DOHH2 (cell line): ENCODE data around the gene PML.
"Not testable (repeated sequence)": the region's sequence is repeated elsewhere in the genome, so short reads cannot be mapped to it uniquely, and the experiment has no call there.

Experiments
- H3F3A ChIP-seq: fragments of 200-600 bp; sonication (generic), shearing (Covaris generic); 2 replicates; pipeline ENCODE4 v1.6.0; 2016; ENCODE audit warnings: antibody characterized with exemption, mild to moderate bottlenecking; ENCODE audit not compliant: control insufficient read depth, insufficient read depth
- H3K27ac ChIP-seq: fragments of 200-600 bp; sonication (generic); 2 replicates; pipeline ENCODE4 v1.5.1; 2014; ENCODE audit warnings: low read depth, mild to moderate bottlenecking, low read length, moderate library complexity
- H3K27me3 ChIP-seq: fragments of 200-600 bp; sonication (generic); 2 replicates; pipeline ENCODE4 v1.6.1; 2014; ENCODE audit warnings: mild to moderate bottlenecking, low read length, mixed read lengths; ENCODE audit not compliant: control insufficient read depth
- H3K36me3 ChIP-seq: fragments of 200-600 bp; sonication (generic); 2 replicates; pipeline ENCODE4 v1.6.1; 2014; ENCODE audit warnings: mild to moderate bottlenecking, low read length, moderate library complexity, mixed read lengths; ENCODE audit not compliant: control insufficient read depth
- H3K4me1 ChIP-seq: fragments of 200-600 bp; sonication (generic); 2 replicates; pipeline ENCODE4 v1.6.1; 2014; ENCODE audit warnings: mild to moderate bottlenecking, low read length, mixed read lengths; ENCODE audit not compliant: control insufficient read depth
- H3K4me2 ChIP-seq: fragments of 200-600 bp; sonication (generic); 2 replicates; pipeline ENCODE4 v1.6.0; 2014; ENCODE audit warnings: mild to moderate bottlenecking, low read length, moderate library complexity
- H3K4me3 ChIP-seq: fragments of 200-600 bp; sonication (generic); 2 replicates; pipeline ENCODE4 v1.5.1; 2014; ENCODE audit warnings: mild to moderate bottlenecking, low read length, mixed read lengths
- H3K79me2 ChIP-seq: fragments of 200-600 bp; sonication (generic); 2 replicates; pipeline ENCODE4 v1.6.1; 2014; ENCODE audit warnings: mild to moderate bottlenecking, low read length, mixed read lengths; ENCODE audit not compliant: control insufficient read depth
- H3K9me2 ChIP-seq: fragments of 200-600 bp; sonication (generic); replicated peaks from 2 replicates; pipeline ENCODE4 v1.6.1; 2014; ENCODE audit warnings: mild to moderate bottlenecking, low read length, mixed read lengths; ENCODE audit not compliant: control insufficient read depth
- H3K9me3 ChIP-seq: fragments of 200-600 bp; sonication (generic); 2 replicates; pipeline ENCODE4 v1.6.1; 2014; ENCODE audit warnings: antibody characterized with exemption, low read length, mixed read lengths; ENCODE audit not compliant: control insufficient read depth, insufficient read depth
- H4K20me1 ChIP-seq: fragments of 200-600 bp; sonication (generic); 2 replicates; pipeline ENCODE4 v1.6.0; 2014; ENCODE audit warnings: low read depth, mild to moderate bottlenecking, antibody characterized with exemption, low read length, moderate library complexity; ENCODE audit not compliant: control insufficient read depth, insufficient read depth
- EZH2phosphoT487 ChIP-seq: fragments of 200-600 bp; sonication (generic); IDR thresholded peaks from 2 replicates; pipeline ENCODE4 v1.6.1; 2017; ENCODE audit warnings: borderline replicate concordance, mild to moderate bottlenecking, antibody characterized with exemption, low read length, moderate library complexity, mixed read lengths
- TF ChIP-seq, protein P1 (sequence below): fragments of 200-600 bp; sonication (generic); IDR thresholded peaks from one replicate; pipeline ENCODE4 v1.5.1; 2014; ENCODE audit warnings: antibody characterized with exemption, mild to moderate bottlenecking, low read depth, low read length; ENCODE audit not compliant: poor library complexity, severe bottlenecking

PML gene

DNA sequence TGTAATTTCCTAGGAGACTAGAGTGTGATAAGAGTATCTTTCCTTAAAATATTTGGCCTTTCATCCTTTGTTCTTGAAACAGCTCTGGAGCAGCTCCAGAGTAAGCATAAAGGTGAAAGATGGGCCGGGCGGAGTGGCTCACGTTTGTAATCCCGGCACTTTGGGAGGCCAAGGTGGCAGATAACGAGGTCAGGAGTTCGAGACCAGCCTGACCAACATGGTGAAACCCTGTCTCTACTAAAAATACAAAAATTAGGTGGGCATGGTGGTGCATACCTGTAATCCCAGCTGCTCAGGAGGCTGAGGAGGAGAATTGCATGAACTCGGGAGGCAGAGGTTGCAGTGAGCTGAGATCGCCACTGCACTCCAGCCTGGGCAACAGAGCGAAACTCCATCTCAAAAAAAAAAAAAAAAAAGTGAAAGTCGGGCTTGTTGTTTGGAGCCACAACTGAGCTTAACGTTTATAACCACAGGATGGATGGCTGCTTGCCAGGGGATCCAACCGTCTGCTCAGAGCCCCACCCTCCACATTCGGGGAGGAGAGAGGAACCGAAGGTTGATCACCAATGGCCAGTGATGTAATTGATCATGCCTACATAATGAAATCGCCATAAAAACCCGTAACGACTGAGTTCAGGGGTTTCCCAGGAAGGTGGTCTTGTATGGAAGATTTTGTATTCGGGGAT lies 18.9 kb upstream of the PML start:
- H3K9me2 ChIP-seq, H3K4me1 ChIP-seq, H4K20me1 ChIP-seq, H3K4me2 ChIP-seq, H3K4me3 ChIP-seq, H3K27ac ChIP-seq, H3K79me2 ChIP-seq, H3K9me3 ChIP-seq, H3F3A ChIP-seq, H3K36me3 ChIP-seq: not testable (repeated sequence)
- peaks cover 25% of the 10 kb centered on the region for H3K27me3 ChIP-seq

DNA sequence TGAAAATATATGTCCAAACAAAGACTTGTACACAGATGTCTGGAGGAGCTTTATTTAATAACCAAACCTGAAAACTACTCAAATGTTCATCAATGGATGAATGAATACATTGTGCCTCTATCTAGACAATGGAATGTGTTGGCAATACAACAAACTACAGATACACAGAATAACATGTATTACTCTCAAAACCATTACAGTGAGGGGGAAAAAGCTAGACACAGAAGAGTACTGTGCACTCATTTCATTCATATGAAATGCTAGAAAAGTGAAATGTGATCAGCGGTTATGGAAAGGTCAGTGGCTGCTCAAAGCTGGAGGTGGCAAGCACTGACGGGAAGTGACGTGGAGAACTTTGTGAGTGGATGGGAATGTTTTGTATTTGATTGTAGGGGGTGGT lies 15.6 kb upstream of the PML start:
- no peak overlapping the region for H3K4me3 ChIP-seq
- no peaks in the 10 kb centered on the region for H3K79me2 ChIP-seq
- H3F3A ChIP-seq: no peaks in the 10 kb centered on the region
- no peaks in the 10 kb centered on the region for H4K20me1 ChIP-seq
- peaks cover 25% of the 10 kb centered on the region for H3K27me3 ChIP-seq
- H3K36me3 ChIP-seq: no peaks in the 10 kb centered on the region
- peaks cover 19% of the 10 kb centered on the region for H3K4me1 ChIP-seq
- no peak for TF ChIP-seq EZH2phosphoT487
- TF ChIP-seq, protein P1, sequence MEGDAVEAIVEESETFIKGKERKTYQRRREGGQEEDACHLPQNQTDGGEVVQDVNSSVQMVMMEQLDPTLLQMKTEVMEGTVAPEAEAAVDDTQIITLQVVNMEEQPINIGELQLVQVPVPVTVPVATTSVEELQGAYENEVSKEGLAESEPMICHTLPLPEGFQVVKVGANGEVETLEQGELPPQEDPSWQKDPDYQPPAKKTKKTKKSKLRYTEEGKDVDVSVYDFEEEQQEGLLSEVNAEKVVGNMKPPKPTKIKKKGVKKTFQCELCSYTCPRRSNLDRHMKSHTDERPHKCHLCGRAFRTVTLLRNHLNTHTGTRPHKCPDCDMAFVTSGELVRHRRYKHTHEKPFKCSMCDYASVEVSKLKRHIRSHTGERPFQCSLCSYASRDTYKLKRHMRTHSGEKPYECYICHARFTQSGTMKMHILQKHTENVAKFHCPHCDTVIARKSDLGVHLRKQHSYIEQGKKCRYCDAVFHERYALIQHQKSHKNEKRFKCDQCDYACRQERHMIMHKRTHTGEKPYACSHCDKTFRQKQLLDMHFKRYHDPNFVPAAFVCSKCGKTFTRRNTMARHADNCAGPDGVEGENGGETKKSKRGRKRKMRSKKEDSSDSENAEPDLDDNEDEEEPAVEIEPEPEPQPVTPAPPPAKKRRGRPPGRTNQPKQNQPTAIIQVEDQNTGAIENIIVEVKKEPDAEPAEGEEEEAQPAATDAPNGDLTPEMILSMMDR: no peak
- no peak overlapping the region for H3K4me2 ChIP-seq
- peaks cover 4% of the 10 kb centered on the region; the same call in 1 of the 2 replicates for H3K9me3 ChIP-seq
- H3K27ac ChIP-seq: no peak overlapping the region
- no peaks in the 10 kb centered on the region for H3K9me2 ChIP-seq

DNA sequence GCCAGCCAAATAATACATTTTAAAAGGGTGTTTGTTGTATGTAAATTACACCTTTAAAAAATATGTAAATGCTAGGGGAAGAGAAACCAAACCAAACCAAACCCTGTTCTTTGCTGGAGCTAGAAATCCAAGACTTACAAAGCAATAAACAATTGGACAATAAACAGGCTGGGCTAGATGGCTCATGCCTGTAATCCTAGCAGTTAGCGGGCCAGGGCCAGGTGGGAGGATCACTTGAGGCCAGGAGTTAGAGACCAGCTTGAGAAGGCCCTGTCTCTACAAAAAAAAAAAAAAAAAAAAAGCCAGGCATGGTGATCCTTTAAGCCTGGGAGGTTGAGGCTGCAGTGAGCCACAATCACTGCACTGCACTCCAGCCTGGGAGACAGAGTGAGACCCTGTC lies 14.9 kb upstream of the PML start:
- H3K79me2 ChIP-seq: no peaks in the 10 kb centered on the region
- H3K9me3 ChIP-seq: 0 out of 2 replicates have a peak, but pooled peaks cover under 1% of the 10 kb centered on the region
- no peaks in the 10 kb centered on the region for H3F3A ChIP-seq
- peaks cover 25% of the 10 kb centered on the region for H3K27me3 ChIP-seq
- TF ChIP-seq, protein P1: no peak
- no peak for TF ChIP-seq EZH2phosphoT487
- peaks cover 19% of the 10 kb centered on the region for H3K4me1 ChIP-seq
- H3K36me3 ChIP-seq: no peaks in the 10 kb centered on the region
- no peak overlapping the region for H3K4me3 ChIP-seq
- no peaks in the 10 kb centered on the region for H4K20me1 ChIP-seq
- H3K4me2 ChIP-seq: no peak overlapping the region
- no peaks in the 10 kb centered on the region for H3K9me2 ChIP-seq
- H3K27ac ChIP-seq: no peak overlapping the region

DNA sequence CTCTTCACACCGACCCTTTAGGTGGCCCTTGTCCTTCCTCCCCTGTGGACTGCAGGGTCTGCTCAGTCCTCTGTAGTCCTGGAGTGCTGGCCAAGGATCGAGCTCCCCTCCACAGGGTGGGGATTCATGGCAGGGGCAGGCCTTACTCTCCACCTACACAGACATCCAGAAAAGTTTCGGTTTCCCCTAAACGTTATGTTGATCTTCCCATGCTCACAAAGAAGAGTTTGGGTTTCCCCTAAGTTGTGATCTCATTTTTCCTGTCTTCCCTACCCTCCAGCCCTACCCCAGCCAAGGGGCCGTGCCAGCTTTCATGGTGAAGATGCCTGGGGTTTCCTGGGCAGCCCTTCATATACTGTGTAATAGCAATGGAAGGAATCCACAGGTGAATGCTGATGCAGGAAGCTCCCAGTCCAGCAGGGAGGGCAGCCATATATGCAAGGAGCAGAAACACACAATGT lies 12.7 kb upstream of the PML start:
- Histone ChIP-seq H3F3A (no peaks in the 10 kb centered on the region), H3K9me2 (no peaks in the 10 kb centered on the region), H3K27me3 (peaks cover 6% of the 10 kb centered on the region), H3K4me2 (no peak overlapping the region; the same call in 1 of the 2 replicates), H3K4me3 (no peak overlapping the region), H3K27ac (no peak overlapping the region), H3K9me3 (no peaks in the 10 kb centered on the region), H3K36me3 (no peaks in the 10 kb centered on the region), H3K4me1 (peaks cover 19% of the 10 kb centered on the region), H4K20me1 (no peaks in the 10 kb centered on the region), H3K79me2 (no peaks in the 10 kb centered on the region)
- TF ChIP-seq, protein P1: no peak
